Measurements from ENCODE around the gene COL19A1.
A peak's percentile ranks its signal among the peaks of the same experiment; 100 is the strongest.

Gene COL19A1

GRCh38 chr6:70162972-70163371, 296.6 kb downstream of the COL19A1 start:
- ATAC-seq (ENCODE audit: low read depth) (no peak), DNase-seq (ENCODE audit: low spot score) (no peak)
- Histone ChIP-seq H3K4me1 (ENCODE audit: insufficient read depth, poor library complexity, severe bottlenecking) (no peaks in the 10 kb centered on the region), H3K36me3 (ENCODE audit: low read depth) (no peaks in the 10 kb centered on the region), H3K4me3 (ENCODE audit: severe bottlenecking) (no peak overlapping the region), H3K9me3 (ENCODE audit: severe bottlenecking) (no peaks in the 10 kb centered on the region), H3K27ac (ENCODE audit: poor library complexity, severe bottlenecking) (no peak overlapping the region), H3K27me3 (ENCODE audit: insufficient read depth, poor library complexity, severe bottlenecking) (peaks cover 11% of the 10 kb centered on the region)
- no peak for TF ChIP-seq CTCF (IDR thresholded peaks at IDR 0.05; ENCODE audit: poor library complexity, severe bottlenecking)

DNA sequence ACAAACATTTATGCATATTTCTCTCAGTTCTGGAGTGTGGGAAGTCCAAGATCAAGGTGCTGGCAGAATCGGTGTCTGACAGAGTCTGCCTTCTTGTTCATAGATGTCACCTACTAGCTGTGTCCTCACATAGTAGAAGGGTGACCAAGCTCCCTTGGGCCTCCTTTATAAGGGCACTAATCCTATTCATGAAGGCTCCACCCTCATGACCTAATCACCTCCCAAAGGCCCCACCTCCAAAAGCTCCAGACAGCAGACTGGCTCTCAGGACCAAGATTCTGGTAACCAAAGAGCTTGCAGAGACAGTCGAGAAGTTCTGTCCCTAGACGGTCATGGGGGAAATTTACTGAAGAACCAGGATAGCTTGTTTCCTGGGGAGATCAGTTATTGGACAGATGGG, 297.4 kb downstream of the COL19A1 start:
- TF ChIP-seq CTCF (IDR thresholded peaks at IDR 0.05; ENCODE audit: poor library complexity, severe bottlenecking) = no peak
- ATAC-seq (ENCODE audit: low read depth) (no peak), DNase-seq (ENCODE audit: low spot score) (no peak)
- Histone ChIP-seq H3K36me3 (ENCODE audit: low read depth) (no peaks in the 10 kb centered on the region), H3K27me3 (ENCODE audit: insufficient read depth, poor library complexity, severe bottlenecking) (peaks cover 11% of the 10 kb centered on the region), H3K27ac (ENCODE audit: poor library complexity, severe bottlenecking) (no peak overlapping the region), H3K4me1 (ENCODE audit: insufficient read depth, poor library complexity, severe bottlenecking) (no peaks in the 10 kb centered on the region), H3K9me3 (ENCODE audit: severe bottlenecking) (no peaks in the 10 kb centered on the region), H3K4me3 (ENCODE audit: severe bottlenecking) (no peak overlapping the region)

DNA sequence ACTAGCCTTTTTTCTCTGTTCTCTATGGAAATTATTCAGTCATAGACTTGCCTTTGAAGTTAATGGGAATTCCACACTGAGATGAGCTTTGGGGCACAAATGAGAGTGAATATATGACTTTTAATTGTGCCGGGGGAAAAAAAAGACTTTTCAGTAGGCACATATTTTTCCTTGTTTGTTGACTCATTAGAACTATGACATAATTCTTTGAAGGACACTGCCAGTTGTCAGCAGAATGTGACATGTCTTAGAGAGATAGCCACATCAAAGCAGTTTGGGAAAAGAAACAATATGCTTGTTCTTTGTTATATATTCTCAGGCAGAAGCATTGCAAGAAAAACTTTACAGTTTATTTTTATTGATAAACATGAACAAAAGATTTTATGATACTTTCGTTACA, 298.2 kb downstream of the COL19A1 start:
- no peak for ATAC-seq (ENCODE audit: low read depth)
- peaks cover 11% of the 10 kb centered on the region for H3K27me3 ChIP-seq (ENCODE audit: insufficient read depth, poor library complexity, severe bottlenecking)
- DNase-seq (ENCODE audit: low spot score) = no peak
- H3K27ac ChIP-seq (ENCODE audit: poor library complexity, severe bottlenecking) = no peak overlapping the region
- no peaks in the 10 kb centered on the region for H3K4me1 ChIP-seq (ENCODE audit: insufficient read depth, poor library complexity, severe bottlenecking)
- H3K9me3 ChIP-seq (ENCODE audit: severe bottlenecking) = no peaks in the 10 kb centered on the region
- no peaks in the 10 kb centered on the region for H3K36me3 ChIP-seq (ENCODE audit: low read depth)
- TF ChIP-seq CTCF (IDR thresholded peaks at IDR 0.05; ENCODE audit: poor library complexity, severe bottlenecking) = no peak
- H3K4me3 ChIP-seq (ENCODE audit: severe bottlenecking) = no peak overlapping the region

DNA sequence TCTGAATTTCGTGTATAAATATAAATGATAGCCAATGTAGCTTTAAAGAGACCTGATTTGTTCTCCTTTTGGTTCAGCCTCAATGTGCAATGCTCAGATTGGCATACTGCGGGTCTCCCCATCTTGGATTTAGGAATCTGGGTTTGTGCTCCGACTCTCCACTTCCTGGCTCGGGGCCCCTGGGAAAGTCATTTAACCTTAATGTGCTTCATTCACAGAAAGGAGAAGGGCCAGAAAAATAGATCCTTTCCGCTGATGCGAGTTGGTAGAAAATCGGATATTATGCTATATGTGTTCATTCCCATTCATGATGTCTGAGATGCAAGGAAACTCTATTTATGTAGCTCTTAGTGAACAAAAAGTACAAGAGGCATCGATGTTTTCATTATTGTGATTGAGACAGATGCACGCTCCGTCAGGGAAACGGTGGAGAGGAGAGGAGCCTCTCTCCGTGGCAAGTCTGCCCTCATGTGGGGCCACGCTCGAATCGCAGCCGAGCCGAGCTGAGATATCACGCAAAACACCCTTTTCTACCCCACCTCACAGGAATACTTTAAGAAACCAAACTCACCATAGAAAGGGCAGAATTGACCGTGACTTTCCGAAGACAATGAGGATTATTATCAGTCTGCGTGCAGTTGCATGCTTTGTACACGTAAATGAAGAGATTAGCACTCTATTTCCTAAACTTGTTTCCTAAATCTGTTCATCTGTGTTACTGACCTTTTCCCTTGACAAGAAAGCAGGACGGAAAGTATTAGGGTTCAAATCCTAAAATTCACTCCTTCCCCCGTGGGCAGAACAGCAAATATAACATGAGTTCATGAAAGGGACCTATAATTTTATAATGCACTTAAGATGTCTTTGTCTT, 300.0 kb downstream of the COL19A1 start:
- DNase-seq (ENCODE audit: low spot score) = no peak
- H3K4me3 ChIP-seq (ENCODE audit: severe bottlenecking) = no peak overlapping the region
- peak; percentile 75 for ATAC-seq (ENCODE audit: low read depth)

More for the DNA sequence above, 300.0 kb downstream of the COL19A1 start:
- Histone ChIP-seq H3K27ac (ENCODE audit: poor library complexity, severe bottlenecking) (no peak overlapping the region), H3K36me3 (ENCODE audit: low read depth) (no peaks in the 10 kb centered on the region), H3K9me3 (ENCODE audit: severe bottlenecking) (no peaks in the 10 kb centered on the region), H3K27me3 (ENCODE audit: insufficient read depth, poor library complexity, severe bottlenecking) (peaks cover 11% of the 10 kb centered on the region), H3K4me1 (ENCODE audit: insufficient read depth, poor library complexity, severe bottlenecking) (no peaks in the 10 kb centered on the region)
- peak; percentile 57 for TF ChIP-seq CTCF (IDR thresholded peaks at IDR 0.05; ENCODE audit: poor library complexity, severe bottlenecking)

Data from RWPE2 (cell line).